NCI-H1092 treated with DMSO at 0.1 percent for 48 hours (cell line): ENCODE measurements around the gene PSME2.
A peak's percentile ranks its signal among the peaks of the same experiment; 100 is the strongest.

Source experiments
- DNase-seq: peaks from one replicate; lab custom pipeline; 2025; lab: John Stamatoyannopoulos, UW

The PSME2 gene

GRCh38 chr14:24179294-24179960 is 33.0 kb upstream of the PSME2 start:
- DNase-seq: no peak

GRCh38 chr14:24178399-24179178 is 32.2 kb upstream of the PSME2 start:
- no peak for DNase-seq

DNA sequence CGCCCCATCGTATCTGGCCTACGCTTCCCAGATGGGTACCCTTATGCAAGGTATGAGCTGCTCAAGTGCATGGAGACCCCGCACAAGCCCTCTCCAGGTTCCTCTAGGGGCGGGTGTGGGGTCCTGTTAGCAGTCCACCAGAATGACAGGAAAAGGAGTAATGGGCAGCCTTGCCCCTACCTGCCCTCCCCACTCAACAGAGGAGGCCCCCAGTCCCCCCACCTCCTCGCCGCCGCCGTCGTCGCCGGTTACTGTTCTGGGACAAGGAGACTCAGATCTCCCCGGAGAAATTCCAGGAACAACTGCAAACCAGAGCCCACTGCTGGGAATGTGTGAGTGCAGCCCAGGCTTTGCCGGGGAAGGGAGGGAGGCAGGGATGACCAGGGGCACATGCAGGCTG is 31.5 kb upstream of the PSME2 start:
- DNase-seq: no peak

GRCh38 chr14:24177041-24177825 is 30.8 kb upstream of the PSME2 start:
- no peak for DNase-seq

- no peak for DNase-seq
These were observed 30.2 kb upstream of the PSME2 start for GRCh38 chr14:24176599-24176998.

DNA sequence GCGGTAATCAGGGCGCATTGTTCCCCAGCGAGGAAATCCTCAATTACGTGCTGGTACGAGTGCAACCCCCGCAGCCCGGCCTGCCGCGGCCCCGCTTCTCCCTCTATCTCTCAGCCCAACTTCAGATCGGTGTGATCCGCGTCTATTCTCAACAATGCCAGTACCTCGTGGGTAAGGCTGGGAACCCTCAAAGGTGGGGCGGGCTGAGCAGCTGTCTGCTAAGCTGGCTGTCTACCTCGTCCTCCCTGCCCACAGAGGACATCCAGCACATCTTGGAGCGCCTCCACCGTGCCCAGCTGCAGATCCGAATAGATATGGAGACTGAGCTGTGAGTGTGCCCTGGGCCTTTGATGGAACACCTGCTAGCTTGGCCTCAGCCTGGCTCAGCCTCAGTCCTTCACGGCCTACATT is 26.5 kb upstream of the PSME2 start:
- no peak for DNase-seq

- no peak for DNase-seq
These were observed 26.0 kb upstream of the PSME2 start for GRCh38 chr14:24172261-24172860.

DNA sequence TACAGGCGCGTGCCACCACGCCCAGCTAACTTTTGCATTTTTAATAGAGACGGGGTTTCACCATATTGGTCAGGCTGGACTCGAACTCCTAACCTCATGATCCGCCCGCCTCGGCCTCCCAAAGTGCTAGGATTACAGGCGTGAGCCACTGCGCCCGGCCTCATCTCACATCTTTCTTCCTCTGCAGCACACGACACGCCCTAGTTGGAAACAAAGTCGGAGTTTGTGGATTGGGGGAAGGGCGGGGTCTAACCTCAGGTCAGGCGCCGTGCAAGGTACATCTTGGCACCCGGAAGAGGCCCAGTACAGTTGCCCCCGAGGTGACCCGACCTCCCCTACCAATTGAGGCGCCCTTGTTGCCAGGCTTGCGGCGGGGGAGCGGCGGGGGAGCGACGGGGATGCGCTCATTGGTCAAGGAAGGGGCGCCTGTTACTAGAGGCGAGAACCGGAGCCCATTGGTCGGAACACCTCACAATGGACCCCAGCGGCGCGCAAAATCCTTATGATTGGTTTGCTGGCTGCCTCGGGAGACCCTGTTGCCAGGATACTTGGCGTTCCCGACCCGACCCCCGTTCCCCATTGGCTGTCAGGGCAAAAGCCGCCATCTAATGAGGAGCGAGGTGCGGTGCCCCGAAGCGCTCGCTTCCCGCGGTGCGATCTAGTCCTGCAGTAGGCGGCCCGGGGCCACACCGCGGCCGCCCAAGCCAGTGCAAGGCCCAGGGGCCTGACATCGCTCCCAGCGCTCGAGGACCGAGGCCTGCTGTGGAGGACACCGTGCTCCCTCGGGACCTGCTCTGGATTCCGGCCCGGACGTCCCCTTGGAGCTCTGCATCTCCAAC is 25.2 kb upstream of the PSME2 start, which contains the start of gene REC8:
Gene REC8, plus strand, starts transcription at position 659 of the 839 bp plus-strand sequence. CDS start 473 bp downstream, outside the sequence.
- DNase-seq: peak; percentile 96

- DNase-seq: no peak
These were observed 21.2 kb upstream of the PSME2 start for GRCh38 chr14:24167469-24168114.

DNA sequence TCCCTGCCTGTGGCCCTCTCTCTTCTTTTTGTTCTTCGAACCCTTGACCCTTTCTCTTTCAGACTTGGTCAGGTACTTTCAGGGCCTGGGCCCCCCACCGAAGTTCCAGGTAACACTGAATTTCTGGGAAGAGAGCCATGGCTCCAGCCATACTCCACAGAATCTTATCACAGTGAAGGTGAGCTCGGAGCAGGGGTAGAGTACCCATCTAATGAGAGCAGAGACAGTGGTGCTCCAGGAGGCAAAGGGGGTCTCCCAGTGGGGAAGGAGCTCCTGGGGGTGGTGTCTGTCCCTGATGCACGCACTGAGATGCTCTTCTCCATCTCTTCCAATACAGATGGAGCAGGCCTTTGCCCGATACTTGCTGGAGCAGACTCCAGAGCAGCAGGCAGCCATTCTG is 19.4 kb upstream of the PSME2 start:
- DNase-seq: no peak

DNA sequence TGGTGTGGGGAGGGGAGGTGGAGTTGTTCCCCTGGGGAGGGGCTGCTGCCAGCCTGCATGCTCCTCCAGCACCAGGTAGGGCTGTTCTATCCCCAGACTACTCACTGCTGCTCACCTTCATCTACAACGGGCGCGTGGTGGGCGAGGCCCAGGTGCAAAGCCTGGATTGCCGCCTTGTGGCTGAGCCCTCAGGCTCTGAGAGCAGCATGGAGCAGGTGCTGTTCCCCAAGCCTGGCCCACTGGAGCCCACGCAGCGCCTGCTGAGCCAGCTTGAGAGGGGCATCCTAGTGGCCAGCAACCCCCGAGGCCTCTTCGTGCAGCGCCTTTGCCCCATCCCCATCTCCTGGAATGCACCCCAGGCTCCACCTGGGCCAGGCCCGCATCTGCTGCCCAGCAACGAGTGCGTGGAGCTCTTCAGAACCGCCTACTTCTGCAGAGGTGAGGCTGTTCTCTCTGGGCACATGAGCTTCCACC is 18.1 kb upstream of the PSME2 start:
- DNase-seq: no peak

- no peak for DNase-seq
These were observed 15.7 kb upstream of the PSME2 start for GRCh38 chr14:24162093-24162492.

- DNase-seq: peak; percentile 89
These were observed 14.7 kb upstream of the PSME2 start, which contains the start of gene IRF9 for GRCh38 chr14:24160850-24161804. Gene IRF9 (plus strand): TSS chr14:24161265. CDS start chr14:24162145, 880 bp downstream.

DNA sequence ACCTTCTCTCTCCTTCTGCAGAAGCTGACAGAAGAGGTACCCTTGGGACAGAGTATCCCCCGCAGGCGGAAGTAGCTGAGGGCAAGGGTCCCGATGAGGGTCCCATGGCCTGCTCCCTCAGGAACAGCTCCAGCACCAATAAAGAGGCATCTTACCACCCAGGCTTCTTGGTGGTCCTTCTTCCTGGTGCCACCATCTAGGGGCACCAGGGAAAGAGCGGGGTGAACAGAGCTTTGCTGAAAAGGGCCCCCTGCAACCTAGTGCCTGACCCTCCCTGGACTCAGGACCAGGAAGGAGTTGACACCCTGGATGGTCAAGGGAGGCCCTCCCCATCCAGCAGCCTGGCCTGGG is 14.1 kb upstream of the PSME2 start:
- no peak for DNase-seq

GRCh38 chr14:24159777-24160498 is 13.5 kb upstream of the PSME2 start:
- no peak for DNase-seq

- DNase-seq: no peak
These were observed 10.9 kb upstream of the PSME2 start for GRCh38 chr14:24157331-24157730.

DNA sequence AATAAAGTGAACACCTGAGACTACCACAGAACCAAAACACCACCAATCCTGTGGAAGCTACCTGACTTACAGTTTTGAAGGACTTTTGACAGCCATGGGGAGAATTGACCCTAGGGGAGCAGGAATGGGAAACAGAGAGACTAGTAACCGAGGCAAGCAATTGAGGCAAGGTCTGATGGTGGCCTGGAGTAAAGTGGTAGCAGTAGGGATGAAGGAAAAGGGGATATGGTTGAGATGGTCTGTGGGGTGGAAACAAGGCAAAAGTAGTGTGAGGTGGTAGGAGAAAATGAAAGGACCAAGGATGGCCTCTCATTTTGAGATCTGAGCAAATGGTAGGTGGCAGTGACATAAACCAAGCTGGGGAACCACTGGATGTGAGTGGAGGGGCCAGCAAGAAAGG is 10.4 kb upstream of the PSME2 start:
- DNase-seq: no peak

DNA sequence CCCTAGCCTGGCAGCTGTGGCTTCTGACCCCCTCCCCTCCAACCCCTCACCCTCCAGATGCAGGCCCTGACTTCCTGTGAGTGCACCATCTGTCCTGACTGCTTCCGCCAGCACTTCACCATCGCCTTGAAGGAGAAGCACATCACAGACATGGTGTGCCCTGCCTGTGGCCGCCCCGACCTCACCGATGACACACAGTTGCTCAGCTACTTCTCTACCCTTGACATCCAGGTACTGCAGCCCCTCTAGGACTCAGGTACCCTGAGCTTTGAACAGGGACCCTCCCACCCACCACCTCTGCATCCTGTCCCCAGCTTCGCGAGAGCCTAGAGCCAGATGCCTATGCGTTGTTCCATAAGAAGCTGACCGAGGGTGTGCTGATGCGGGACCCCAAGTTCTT is 8.7 kb upstream of the PSME2 start:
- DNase-seq: no peak
